ENCODE data around the gene MCCC1.

- TF ChIP-seq CTCF (conservative IDR thresholded peaks at IDR 0.05; ENCODE audit: low read depth, low read length) (no peak), POLR2A (IDR thresholded peaks at IDR 0.05; ENCODE audit: low read depth, low read length) (no peak), USF2 (IDR thresholded peaks at IDR 0.05; ENCODE audit: low read depth, low read length) (no peak), SMC3 (IDR thresholded peaks at IDR 0.05; ENCODE audit: low read depth, low read length) (no peak), MXI1 (IDR thresholded peaks at IDR 0.05; ENCODE audit: borderline replicate concordance, low read depth, low read length) (no peak), RAD21 (IDR thresholded peaks at IDR 0.05; ENCODE audit: low read length) (no peak), ELK1 (IDR thresholded peaks at IDR 0.05; ENCODE audit: borderline replicate concordance, low read depth, low read length) (no peak), BHLHE40 (IDR thresholded peaks at IDR 0.05; ENCODE audit: low read depth, low read length) (no peak), RCOR1 (IDR thresholded peaks at IDR 0.05; ENCODE audit: insufficient replicate concordance, low read length) (no peak), CHD1 (IDR thresholded peaks at IDR 0.05; ENCODE audit: low read depth, low read length) (no peak), MAZ (IDR thresholded peaks at IDR 0.05; ENCODE audit: borderline replicate concordance, low read depth, low read length) (no peak)
Observed at GRCh38 chr3:183013074-183013473, 86.2 kb downstream of the MCCC1 start.
